K562 (cell line): Measurements from ENCODE around the gene RBKS. TPM values are rescaled to one million over a fixed set of nuclear protein-coding genes. Genes with fewer than 3 reads are reported as not detected.

Experiments
- ATAC-seq: fragments of 200-7000 bp; cut with Tn5 transposase; 3 replicates; pipeline ENCODE4 v1.9.1; 2020; ENCODE audit warnings: moderate library complexity
- BruUV-seq: library from RNA; stranded (reverse); fragments of 400-500 nt; replicated peaks from 2 replicates; lab custom pipeline; 2021; lab: Mats Ljungman, UMichigan
- CTCF ChIA-PET: fragments of 300-600 bp; formaldehyde crosslinking; extraction: SDS; loops from one replicate; lab custom pipeline; 2021; ENCODE audit warnings: low intra/inter-chr PET ratio; lab: Yijun Ruan, JAX
- POLR2A ChIA-PET: fragments of 300-600, 350-650 bp; sonication (Branson Sonifier 250); formaldehyde crosslinking; extraction: SDS; loops from one replicate; lab custom pipeline; 2021; ENCODE audit warnings: antibody characterized with exemption, inconsistent platforms; lab: Yijun Ruan, JAX
- DNase-seq, 4 experiments: peaks; one replicate each; pipeline versions ENCODE4 v3.0.0 to v3.0.0-alpha.2; 2011 to 2018; ENCODE audit warnings: low spot score in 3 of 4, mixed read lengths in 3 of 4; ENCODE audit errors: extremely low read depth in 1 of 4
- FAIRE-seq: peaks from 2 replicates; lab custom pipeline; 2011; peaks lifted over from hg19 to GRCh38; lab: Jason Lieb, UNC
- H2AFZ ChIP-seq: 2 replicates; pipeline ENCODE4 v1.6.0; 2011; ENCODE audit warnings: low read depth, low read length, control low read depth, inconsistent platforms
- H3K27ac ChIP-seq: fragments of 200-600 bp; 3 replicates; pipeline ENCODE4 v1.8.0; 2011; ENCODE audit warnings: low read depth, mild to moderate bottlenecking, control low read depth, inconsistent platforms, low read length, moderate library complexity, mixed read lengths; ENCODE audit errors: extremely low read depth
- H3K27me3 ChIP-seq, 2 experiments: fragments of 300-600 bp in 1 of 2; 2 replicates in 1 of 2; 3 replicates in 1 of 2; pipeline versions ENCODE4 v1.6.0 to v1.8.0; 2011; ENCODE audit warnings: inconsistent platforms in 2 of 2, low read length in 2 of 2, mild to moderate bottlenecking in 1 of 2, mixed read lengths in 1 of 2, moderate library complexity in 1 of 2; ENCODE audit not compliant: control insufficient read depth in 2 of 2, insufficient read depth in 2 of 2
- H3K36me3 ChIP-seq: fragments of 300-600 bp; 3 replicates; pipeline ENCODE4 v1.8.0; 2011; ENCODE audit warnings: mild to moderate bottlenecking, low read length, inconsistent platforms; ENCODE audit not compliant: control insufficient read depth, insufficient read depth
- H3K4me1 ChIP-seq, 2 experiments: fragments of 200-600 bp in 1 of 2; replicated peaks in 1 of 2; 2 replicates in 1 of 2; 3 replicates in 1 of 2; pipeline versions ENCODE4 v1.5.1 to v1.8.0; 2011; ENCODE audit warnings: inconsistent platforms in 2 of 2, low read length in 2 of 2, mild to moderate bottlenecking in 1 of 2, mixed read lengths in 1 of 2, moderate library complexity in 1 of 2; ENCODE audit not compliant: control insufficient read depth in 2 of 2, insufficient read depth in 2 of 2
- H3K4me2 ChIP-seq: 2 replicates; pipeline ENCODE4 v1.6.1; 2011; ENCODE audit warnings: low read length, control low read depth, inconsistent platforms, mixed read lengths; ENCODE audit not compliant: insufficient read depth
- H3K4me3 ChIP-seq: fragments of 200-600 bp; sonication (generic), shearing (Covaris generic); 2 replicates; pipeline ENCODE4 v1.5.1; 2016; ENCODE audit warnings: control low read depth, inconsistent platforms
- H3K79me2 ChIP-seq: fragments of 200-600 bp; 3 replicates; pipeline ENCODE4 v1.8.0; 2011; ENCODE audit warnings: low read length, inconsistent platforms; ENCODE audit not compliant: control insufficient read depth, insufficient read depth
- H3K9ac ChIP-seq, 2 experiments: 2 replicates each; pipeline versions ENCODE4 v1.6.0 to v1.6.1; 2011; ENCODE audit warnings: low read depth in 2 of 2, low read length in 2 of 2, control low read depth in 1 of 2, inconsistent platforms in 1 of 2, mild to moderate bottlenecking in 1 of 2, mixed read lengths in 1 of 2; ENCODE audit not compliant: insufficient read depth in 1 of 2
- H3K9me1 ChIP-seq: one replicate; pipeline ENCODE4 v1.6.0; 2011; ENCODE audit warnings: inconsistent platforms, mild to moderate bottlenecking, low read length, moderate library complexity; ENCODE audit not compliant: control insufficient read depth, insufficient read depth
- H3K9me3 ChIP-seq: replicated peaks from 2 replicates; pipeline ENCODE4 v1.5.1; 2011; ENCODE audit warnings: low read depth, low read length, inconsistent platforms; ENCODE audit not compliant: control insufficient read depth, insufficient read depth
- H4K20me1 ChIP-seq: replicated peaks from 2 replicates; pipeline ENCODE4 v1.6.1; 2011; ENCODE audit warnings: low read length, inconsistent platforms, mixed read lengths; ENCODE audit not compliant: control insufficient read depth, insufficient read depth
- EWSR1 ChIP-seq: fragments of 450-650 bp; IDR thresholded peaks from 2 replicates; pipeline ENCODE4 v1.6.1; 2018; ENCODE audit warnings: borderline replicate concordance, mild to moderate bottlenecking, low read depth, moderate library complexity; ENCODE audit not compliant: partially characterized antibody
- MCM3 ChIP-seq: fragments of 450-650 bp; IDR thresholded peaks from 2 replicates; pipeline ENCODE4 v1.6.1; 2016
- MLX ChIP-seq, 2 experiments: fragments of 450-650 bp in 1 of 2; sonication (generic) in 1 of 2; formaldehyde crosslinking; conservative IDR thresholded peaks; 2 replicates each; pipeline versions ENCODE4 v1.4.0 to v1.8.1; 2020 to 2022; ENCODE audit warnings: mild to moderate bottlenecking in 1 of 2, missing genetic modification reagents in 1 of 2
- RHOXF2B ChIP-seq: fragments of 250-450 bp; sonication (Bioruptor Pico); conservative IDR thresholded peaks from 2 replicates; pipeline ENCODE4 v1.5.1; 2021
- STAT5A ChIP-seq: IDR thresholded peaks from 2 replicates; pipeline ENCODE4 v1.6.1; 2012; ENCODE audit warnings: low read length, inconsistent platforms, borderline replicate concordance
- TCF7L2 ChIP-seq: fragments of 150-350 bp; IDR thresholded peaks from 2 replicates; pipeline ENCODE4 v1.6.1; 2016; ENCODE audit warnings: low read depth, mild to moderate bottlenecking, low read length, moderate library complexity
- ZNF165 ChIP-seq: fragments of 250-450 bp; sonication (Bioruptor Pico); IDR thresholded peaks from 2 replicates; pipeline ENCODE4 v1.4.0; 2020; ENCODE audit warnings: borderline replicate concordance
- ZNF609 ChIP-seq: sonication (generic); formaldehyde crosslinking; IDR thresholded peaks from 2 replicates; pipeline ENCODE4 v1.8.1; 2023; ENCODE audit warnings: missing genetic modification reagents, mild to moderate bottlenecking, borderline replicate concordance
- WGBS: fragments of 100-300 bp; shearing (Covaris generic); methylation state at CpG from one replicate; pipeline ENCODE4 v1.1.6; 2016; ENCODE audit warnings: low coverage, mixed read lengths; ENCODE audit not compliant: insufficient coverage; ENCODE audit errors: missing lambda C conversion rate; 5-methylcytosine and 5-hydroxymethylcytosine counted together
- in situ Hi-C: fragments of 300-500 bp; cut with MboI; formaldehyde crosslinking; loops from 4 replicates; pipeline ENCODE4 v1.15.0; 2018; ENCODE audit warnings: inconsistent platforms, mixed read lengths
- intact Hi-C: fragments of 100-400 bp; cut with micrococcal nuclease; formaldehyde crosslinking; loops from 2 replicates; pipeline ENCODE4 v1.14.2; 2022
- polyA plus RNA-seq, 8 experiments: library from polyadenylated mRNA; depleted of rRNA in 4 of 8; stranded (reverse) in 5 of 8; unstranded in 3 of 8; fragments of >200 nt; fragmentation: Nextera tagmentation in 2 of 8; fragmentation: Illumina TruSeq in 1 of 8; extraction: Ambion mirVana in 2 of 8; extraction: Trizol in 1 of 8; gene quantifications; 2 replicates each; pipeline versions ENCODE4 v1.2.1 to v1.2.3, GENCODE V29; 2011 to 2014; ENCODE audit warnings: inconsistent platforms in 1 of 8, missing spikeins in 1 of 8
- total RNA-seq, 7 experiments: library from RNA; depleted of rRNA in 6 of 7; stranded (reverse); fragments of >200 nt in 6 of 7; fragmentation: Illumina TruSeq in 2 of 7; extraction: Trizol in 2 of 7; gene quantifications; 2 replicates each; pipeline versions ENCODE4 v1.2.1 to v1.2.3, GENCODE V29; 2011 to 2021; ENCODE audit warnings: low replicate concordance in 1 of 7

RBKS gene
- total and polyA plus RNA-seq, 9 of the 15 experiments (the other 6 are each of a cell fraction or from before 2014, with no cell fraction given), result 0.06 to 0.39 (median 0.19) TPM

- TF ChIP-seq STAT5A, result no peak
- no peak for TF ChIP-seq EWSR1
- no peak for TF ChIP-seq TCF7L2
- TF ChIP-seq ZNF609 (CRISPR knock-in tag), result no peak
These were observed 60.4 kb downstream of the RBKS start (continued) for GRCh38 chr2:27829791-27830190.

GRCh38 chr2:27828305-27828704, 61.9 kb downstream of the RBKS start:
- no TSS peak for BruUV-seq
- H3K9me1 ChIP-seq, result no peaks in the 10 kb centered on the region
- H3K4me2 ChIP-seq, result no peak overlapping the region
- H4K20me1 ChIP-seq, result no peaks in the 10 kb centered on the region
- H3K4me1 ChIP-seq, result no peaks in the 10 kb centered on the region
- H3K4me3 ChIP-seq, result no peak overlapping the region
- H2AFZ ChIP-seq, result no peak overlapping the region
- ATAC-seq (no peak), FAIRE-seq (no peak), DNase-seq (no peak)
- peaks cover 17 to 18% of the 10 kb centered on the region in 2 experiments for H3K27me3 ChIP-seq
- H3K9ac ChIP-seq, result no peak overlapping the region
- no peaks in the 10 kb centered on the region; the same call in 1 of the 2 replicates for H3K9me3 ChIP-seq
- in situ Hi-C loops (no loop called here), intact Hi-C loops (no loop called here)
- CTCF ChIA-PET, result no interaction called here
- WGBS, result 0% methylated on average over 1 of the region's 1 CpG
- no peak overlapping the region for H3K27ac ChIP-seq
- no peaks in the 10 kb centered on the region for H3K36me3 ChIP-seq
- no peaks in the 10 kb centered on the region for H3K79me2 ChIP-seq
- POLR2A ChIA-PET, result interaction anchor here (0.6 kb wide), 1 partner anchor 24 kb away, joined by 3 read pairs; no protein-coding TSS in a partner anchor
- TF ChIP-seq MLX (CRISPR knock-in tag; conservative IDR thresholded peaks at IDR 0.05) (no peak), RHOXF2B (CRISPR knock-in tag) (no peak), ZNF165 (CRISPR knock-in tag) (no peak), MCM3 (no peak)
